GM18907 (cell line): ENCODE measurements around the gene JCHAIN.
"Not testable (repeated sequence)": the region's sequence is repeated elsewhere in the genome, so short reads cannot be mapped to it uniquely, and the experiment has no call there.

Experiments
- ATAC-seq: cut with Tn5 transposase; IDR thresholded peaks from one replicate; pipeline ENCODE4 v1.9.1; 2021; ENCODE audit warnings: mild to moderate bottlenecking, moderate library complexity; ENCODE audit not compliant: unreplicated experiment

The JCHAIN gene

GRCh38 chr4:70691661-70692060 lies 25.4 kb upstream of the JCHAIN start:
- no peak for ATAC-seq

GRCh38 chr4:70688795-70689231 lies 22.5 kb upstream of the JCHAIN start:
- peak; percentile 3 for ATAC-seq

DNA sequence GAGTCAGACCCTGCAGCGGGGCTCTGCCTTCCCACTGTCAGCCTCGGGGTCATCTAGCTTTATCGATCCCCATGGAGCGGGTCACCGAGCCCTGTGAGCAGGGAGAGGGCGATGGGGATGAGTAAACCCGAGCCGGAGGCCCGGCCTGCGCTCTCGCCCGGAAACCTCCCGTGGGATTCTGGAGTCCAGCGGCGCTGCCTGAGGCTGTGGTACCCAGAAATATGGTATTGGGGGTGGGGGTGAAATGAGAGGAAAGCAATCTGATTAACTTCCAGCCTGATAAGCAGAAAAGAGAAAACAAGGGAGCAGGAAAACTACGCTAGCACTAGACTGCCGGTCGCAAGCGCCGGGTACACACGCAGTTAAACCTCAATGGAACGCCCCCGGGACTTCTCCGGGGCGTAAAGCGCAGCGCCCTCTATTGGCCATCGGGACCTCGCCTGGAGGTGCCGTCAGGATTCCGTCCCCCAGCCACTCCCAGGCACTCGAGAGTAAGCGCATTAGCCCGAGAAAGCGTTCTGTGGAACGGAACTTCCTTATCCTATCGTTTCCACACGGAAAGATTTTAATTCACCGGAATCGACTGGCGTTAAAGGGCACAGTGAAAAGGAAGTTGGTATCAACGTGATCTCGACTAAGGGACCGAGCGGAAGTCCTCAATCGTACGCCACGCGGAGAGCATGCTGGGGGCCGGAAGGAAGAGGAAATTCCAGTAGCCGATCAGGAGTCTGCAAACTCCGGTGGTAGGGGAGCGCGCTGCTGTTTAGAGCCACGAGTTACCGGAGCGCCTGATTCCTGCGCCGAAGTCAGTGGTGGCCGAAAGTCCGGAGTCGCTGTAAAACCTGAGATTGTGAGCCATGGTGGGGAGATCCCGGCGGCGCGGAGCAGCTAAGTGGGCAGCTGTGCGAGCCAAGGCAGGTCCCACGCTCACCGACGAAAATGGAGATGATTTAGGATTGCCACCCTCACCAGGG lies 21.8 kb upstream of the JCHAIN start, which contains the start of gene UTP3:
TSS of gene UTP3 (plus strand) at position 712 of the 974 bp plus-strand sequence. CDS start at position 858, 146 bp downstream.
- peak; percentile 96 for ATAC-seq

DNA sequence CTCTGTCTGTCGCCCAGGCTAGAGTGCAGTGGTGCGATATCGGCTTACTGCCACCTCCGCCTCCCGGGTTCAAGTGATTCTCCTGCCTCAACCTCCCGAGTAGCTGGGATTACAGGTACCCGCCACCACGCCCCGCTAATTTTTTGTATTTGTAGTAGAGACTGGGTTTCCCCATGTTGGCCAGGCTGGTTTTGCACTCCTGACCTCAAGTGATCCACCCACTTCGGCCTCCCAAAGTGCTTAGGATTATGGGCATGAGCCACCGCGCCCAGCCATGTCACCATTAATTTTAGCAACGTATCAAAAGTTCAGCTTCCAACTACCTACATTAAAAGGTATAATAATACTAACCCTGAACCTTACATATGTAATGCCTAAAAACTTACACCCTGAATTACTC lies 21.1 kb upstream of the JCHAIN start:
- ATAC-seq = no peak

DNA sequence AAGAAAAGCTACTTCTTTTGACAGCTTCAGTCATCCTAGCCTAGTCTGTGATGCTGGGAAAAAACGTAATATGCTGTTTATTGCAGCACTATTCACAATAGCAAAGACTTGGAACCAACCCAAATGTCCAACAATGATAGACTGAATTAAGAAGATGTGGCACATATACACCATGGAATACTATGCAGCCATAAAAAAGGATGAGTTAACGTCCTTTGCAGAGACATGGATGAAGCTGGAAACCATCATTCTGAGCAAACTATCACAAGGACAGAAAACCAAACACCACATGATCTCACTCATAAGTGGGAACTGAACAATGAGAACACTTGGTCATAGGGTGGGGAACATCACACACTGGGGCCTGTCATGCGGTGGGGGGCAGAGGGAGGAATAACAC lies 15.8 kb upstream of the JCHAIN start:
- not testable (repeated sequence) for ATAC-seq

GRCh38 chr4:70681704-70682103 lies 15.4 kb upstream of the JCHAIN start:
- ATAC-seq = peak; percentile 50

- no peak for ATAC-seq
These were observed 14.6 kb upstream of the JCHAIN start for GRCh38 chr4:70680934-70681333.

GRCh38 chr4:70678383-70678999 lies 12.2 kb upstream of the JCHAIN start:
- peak; percentile 82 for ATAC-seq

DNA sequence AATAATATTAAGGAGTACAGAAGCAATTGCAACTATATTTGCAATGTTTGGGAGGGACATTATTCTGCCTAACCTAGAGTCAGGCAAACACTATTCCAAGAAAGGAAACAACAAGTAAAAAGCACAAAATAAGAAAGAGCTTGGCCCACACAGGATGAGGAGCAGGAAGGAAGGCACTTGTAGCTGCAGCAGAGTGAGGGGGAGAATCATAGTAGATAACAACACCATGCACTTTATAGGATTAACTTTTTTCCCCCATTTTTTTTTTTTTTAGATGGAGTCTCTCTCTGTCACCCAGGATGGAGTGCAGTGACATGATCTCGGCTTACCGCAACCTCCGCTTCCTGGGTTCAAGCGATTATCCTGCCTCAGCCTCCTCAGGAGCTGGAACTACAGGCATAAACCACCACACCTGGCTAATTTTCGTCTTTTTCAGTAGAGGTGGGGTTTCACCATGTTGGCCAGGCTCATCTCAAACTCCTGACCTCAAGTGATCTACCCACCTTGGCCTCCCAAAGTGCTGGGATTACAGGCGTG lies 10.3 kb upstream of the JCHAIN start:
- ATAC-seq = no peak

- ATAC-seq = no peak
These were observed 8.4 kb upstream of the JCHAIN start for GRCh38 chr4:70674731-70675130.

DNA sequence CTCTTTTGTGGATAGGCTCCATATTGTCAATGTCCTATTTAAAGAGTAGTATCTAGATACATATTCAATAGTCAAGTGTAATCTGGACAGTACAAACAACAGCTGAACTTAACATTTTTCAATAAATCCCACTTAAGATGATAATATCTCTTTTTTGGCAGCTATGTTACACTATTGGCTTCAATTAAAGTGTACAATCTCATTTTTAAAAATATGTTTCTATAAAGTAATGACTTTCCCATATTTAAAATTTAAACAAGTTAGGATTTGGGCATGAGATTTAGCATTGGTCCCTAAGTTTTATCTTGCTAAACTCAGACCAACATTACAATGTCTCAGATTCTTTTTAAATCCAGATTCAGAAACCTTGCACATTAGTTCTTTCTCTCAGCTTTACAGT lies 7.9 kb upstream of the JCHAIN start:
- ATAC-seq = no peak

GRCh38 chr4:70671091-70671490 lies 4.8 kb upstream of the JCHAIN start:
- no peak for ATAC-seq

DNA sequence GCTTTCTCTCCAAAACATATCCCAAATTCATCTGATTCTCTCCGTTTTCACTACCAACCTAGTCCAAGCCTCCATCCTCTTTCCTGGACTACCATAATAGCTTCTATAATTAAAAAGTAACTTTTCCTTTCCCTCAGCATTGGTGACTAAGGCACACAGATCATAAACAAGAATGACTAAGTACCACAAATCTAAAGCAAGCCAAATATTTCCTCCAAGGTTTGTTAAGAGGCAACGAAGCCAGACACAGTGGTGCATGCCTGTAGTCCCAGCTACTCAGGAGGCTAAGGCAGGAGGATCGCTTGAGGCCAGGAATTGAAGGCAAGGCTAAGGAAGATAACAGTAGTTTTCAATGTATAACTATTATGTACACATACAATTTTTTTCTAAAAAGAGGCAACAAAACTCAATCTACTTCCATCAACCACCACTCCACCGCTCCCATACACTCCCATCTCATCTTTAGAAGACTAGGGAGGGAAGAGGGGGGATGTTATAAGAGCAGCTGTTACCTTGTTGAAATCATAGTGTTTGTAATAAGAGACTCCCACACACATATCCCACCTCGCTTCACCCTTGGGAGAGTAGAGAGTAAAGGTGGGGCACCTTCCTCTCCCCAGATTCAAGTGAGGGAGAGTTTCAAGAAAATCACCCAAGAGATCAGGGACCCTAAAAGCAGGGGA lies 4.2 kb upstream of the JCHAIN start:
- ATAC-seq = no peak

DNA sequence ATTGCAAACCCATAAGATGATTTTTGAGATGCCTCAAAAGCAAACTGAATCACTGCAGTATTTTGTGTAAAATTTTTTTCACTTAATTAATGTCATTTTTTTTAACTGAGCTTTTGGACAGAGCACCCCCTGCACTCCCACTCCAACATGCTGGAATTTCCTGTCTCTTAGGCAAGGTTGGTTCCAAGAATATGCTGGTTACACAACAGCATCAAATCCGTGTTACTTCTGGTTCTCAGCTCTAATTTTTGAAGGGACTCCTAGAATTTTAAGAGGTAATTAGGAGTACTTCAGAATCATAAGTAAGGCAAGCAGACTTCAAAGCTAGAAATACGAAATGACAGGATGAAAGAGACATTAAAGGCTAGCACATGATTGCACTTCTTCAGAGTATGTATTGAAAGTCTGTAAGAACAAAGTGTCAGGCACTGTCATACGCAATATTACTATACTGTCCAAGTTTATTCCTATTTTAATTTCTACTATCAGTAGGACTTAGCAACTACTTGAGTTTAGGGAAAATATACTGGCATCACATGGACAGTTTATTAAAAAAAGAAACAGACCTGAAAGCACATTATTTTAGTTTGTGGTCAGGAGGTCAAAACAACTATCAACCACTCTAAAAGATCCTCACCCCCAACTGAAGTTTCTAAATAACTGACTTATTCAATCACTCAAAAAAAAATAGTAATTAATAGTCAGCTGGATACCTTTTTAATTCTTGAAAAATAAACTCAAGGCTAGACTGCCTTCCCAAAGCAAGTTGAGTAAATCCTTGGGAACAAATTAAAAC lies 1.6 kb upstream of the JCHAIN start:
- ATAC-seq = peak; percentile 56

GRCh38 chr4:70661309-70661922 lies 4.9 kb downstream of the JCHAIN start:
- ATAC-seq = peak; percentile 82

DNA sequence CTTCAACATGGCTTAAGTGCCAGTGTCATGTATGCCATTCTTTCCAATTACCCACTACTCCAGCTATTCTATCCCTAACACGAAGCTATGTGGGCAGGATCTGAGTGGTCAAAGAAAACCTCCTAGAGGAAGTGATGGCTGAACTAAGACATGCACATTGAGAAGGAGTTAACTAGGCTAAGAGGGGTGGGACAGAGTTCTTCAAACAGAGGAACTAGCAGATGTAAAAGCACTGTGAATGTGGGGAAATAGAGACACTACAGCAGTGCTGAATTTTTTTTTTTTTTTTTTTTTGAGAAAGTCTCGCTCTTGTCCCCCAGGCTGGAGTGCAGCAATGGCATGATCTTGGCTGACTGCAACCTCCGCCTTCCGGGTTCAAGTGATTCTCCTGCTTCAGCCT lies 6.2 kb downstream of the JCHAIN start:
- no peak for ATAC-seq

DNA sequence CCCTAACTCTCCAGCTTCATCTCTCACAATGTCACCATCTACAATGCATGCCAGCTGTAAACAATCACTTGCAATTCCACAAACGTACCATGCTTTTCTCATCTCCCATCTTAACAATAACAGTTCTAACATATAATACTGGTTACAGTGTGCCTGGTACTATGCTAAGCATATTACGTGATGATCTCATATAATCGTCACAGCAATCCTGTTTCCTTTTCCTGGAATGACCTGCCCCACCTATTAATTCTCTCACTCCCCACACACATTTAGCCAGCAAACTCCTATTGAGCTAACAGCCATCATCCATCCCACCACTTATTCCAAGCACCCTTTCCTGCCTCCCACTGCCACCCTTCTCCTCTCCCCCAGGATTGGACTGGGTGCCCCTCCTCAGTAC lies 7.9 kb downstream of the JCHAIN start:
- ATAC-seq = no peak

DNA sequence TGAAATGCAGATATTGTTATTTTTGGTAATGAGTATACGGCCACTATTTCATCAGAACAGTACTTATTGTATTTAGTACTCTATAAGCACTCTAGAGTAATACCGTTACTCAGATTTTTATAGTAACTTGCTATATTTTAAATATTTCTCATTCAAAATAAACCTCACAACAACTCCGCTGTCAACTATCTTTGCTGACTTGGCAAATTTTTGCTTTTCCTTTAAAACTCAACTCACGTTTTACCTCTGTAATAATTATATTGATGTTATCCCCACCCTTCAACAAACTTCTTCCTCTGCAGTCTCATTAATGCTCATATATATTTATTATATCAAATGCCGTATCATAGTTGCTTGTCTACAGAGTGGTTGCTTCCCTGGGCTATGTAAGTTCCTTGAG lies 9.0 kb downstream of the JCHAIN start:
- no peak for ATAC-seq

GRCh38 chr4:70654605-70655011 lies 11.7 kb downstream of the JCHAIN start:
- no peak for ATAC-seq
